H9 (cell line): ENCODE measurements around the gene PRRC2B. TPM values are rescaled to one million over a fixed set of nuclear protein-coding genes. Genes with fewer than 3 reads are reported as not detected.
"Not testable (repeated sequence)": the region's sequence is repeated elsewhere in the genome, so short reads cannot be mapped to it uniquely, and the experiment has no call there.

Source experiments
- DNase-seq: peaks from one replicate; pipeline ENCODE4 v3.0.0-alpha.2; 2017
- H2AFZ ChIP-seq: one replicate; pipeline ENCODE4 v1.6.1; 2013; ENCODE audit warnings: mild to moderate bottlenecking, low read length, control low read depth, moderate library complexity
- H2AK5ac ChIP-seq: 2 replicates; pipeline ENCODE4 v1.6.1; 2013; ENCODE audit warnings: low read length, control low read depth, mixed read lengths; ENCODE audit not compliant: insufficient read length
- H2BK120ac ChIP-seq: one replicate; pipeline ENCODE4 v1.6.1; 2013; ENCODE audit warnings: low read depth, mild to moderate bottlenecking, low read length, control low read depth, inconsistent platforms; ENCODE audit not compliant: poor library complexity, severe bottlenecking
- H2BK12ac ChIP-seq: 2 replicates; pipeline ENCODE4 v1.6.1; 2013; ENCODE audit warnings: low read length, control low read depth, mixed read lengths, low read depth; ENCODE audit not compliant: insufficient read length
- H2BK15ac ChIP-seq: 2 replicates; pipeline ENCODE4 v1.6.1; 2013; ENCODE audit warnings: low read depth, low read length, control low read depth
- H2BK20ac ChIP-seq: one replicate; pipeline ENCODE4 v1.6.1; 2013; ENCODE audit warnings: low read depth, mild to moderate bottlenecking, low read length, control low read depth, inconsistent platforms; ENCODE audit not compliant: poor library complexity, severe bottlenecking
- H2BK5ac ChIP-seq: 2 replicates; pipeline ENCODE4 v1.6.1; 2013; ENCODE audit warnings: low read length, control low read depth, mixed read lengths; ENCODE audit not compliant: insufficient read length
- H3K14ac ChIP-seq: 2 replicates; pipeline ENCODE4 v1.6.1; 2013; ENCODE audit warnings: low read length, control low read depth; ENCODE audit not compliant: insufficient read depth
- H3K18ac ChIP-seq: 2 replicates; pipeline ENCODE4 v1.6.1; 2013; ENCODE audit warnings: low read depth, mild to moderate bottlenecking, mixed read lengths, low read length, control low read depth; ENCODE audit not compliant: insufficient read length
- H3K23ac ChIP-seq: 2 replicates; pipeline ENCODE4 v1.6.1; 2013; ENCODE audit warnings: low read length, control low read depth, mixed read lengths, low read depth; ENCODE audit not compliant: insufficient read length
- H3K23me2 ChIP-seq: 2 replicates; pipeline ENCODE4 v1.6.1; 2013; ENCODE audit warnings: low read depth, mild to moderate bottlenecking, mixed read lengths, low read length, control low read depth; ENCODE audit not compliant: insufficient read length, poor library complexity, severe bottlenecking
- H3K27ac ChIP-seq: 2 replicates; pipeline ENCODE4 v1.5.1; 2013; ENCODE audit warnings: low read length, control low read depth, mixed read lengths, low read depth; ENCODE audit not compliant: insufficient read length
- H3K27me3 ChIP-seq: 2 replicates; pipeline ENCODE4 v1.6.1; 2013; ENCODE audit warnings: low read length, control low read depth, inconsistent platforms; ENCODE audit not compliant: insufficient read depth
- H3K4ac ChIP-seq: 2 replicates; pipeline ENCODE4 v1.6.1; 2013; ENCODE audit warnings: low read depth, mild to moderate bottlenecking, control low read depth, inconsistent platforms, low read length, moderate library complexity
- H3K4me1 ChIP-seq: 2 replicates; pipeline ENCODE4 v1.6.1; 2013; ENCODE audit warnings: low read length, control low read depth, inconsistent platforms; ENCODE audit not compliant: insufficient read depth
- H3K4me2 ChIP-seq: 2 replicates; pipeline ENCODE4 v1.6.1; 2013; ENCODE audit warnings: low read length, control low read depth, mixed read lengths; ENCODE audit not compliant: insufficient read length, insufficient read depth
- H3K56ac ChIP-seq: 2 replicates; pipeline ENCODE4 v1.6.1; 2013; ENCODE audit warnings: low read depth, mild to moderate bottlenecking, mixed read lengths, low read length, control low read depth; ENCODE audit not compliant: insufficient read length
- H3K79me1 ChIP-seq: 2 replicates; pipeline ENCODE4 v1.6.1; 2013; ENCODE audit warnings: low read depth, mild to moderate bottlenecking, moderate library complexity, low read length, control low read depth, inconsistent platforms; ENCODE audit not compliant: insufficient read depth, poor library complexity, severe bottlenecking
- H3K79me2 ChIP-seq: 2 replicates; pipeline ENCODE4 v1.6.1; 2013; ENCODE audit warnings: low read length, control low read depth, inconsistent platforms; ENCODE audit not compliant: insufficient read depth
- H3K9ac ChIP-seq: 2 replicates; pipeline ENCODE4 v1.6.1; 2013; ENCODE audit warnings: low read length, control low read depth, mixed read lengths; ENCODE audit not compliant: insufficient read length; ENCODE audit errors: extremely low read depth
- H3K9me3 ChIP-seq: one replicate; pipeline ENCODE4 v1.6.1; 2013; ENCODE audit warnings: low read depth, low read length, inconsistent platforms; ENCODE audit not compliant: control insufficient read depth
- H3T11ph ChIP-seq: one replicate; pipeline ENCODE4 v1.6.1; 2013; ENCODE audit warnings: mild to moderate bottlenecking, low read length, control low read depth, inconsistent platforms
- H4K20me1 ChIP-seq: one replicate; pipeline ENCODE4 v1.6.1; 2013; ENCODE audit not compliant: control insufficient read depth, insufficient read length, insufficient read depth
- H4K5ac ChIP-seq: 2 replicates; pipeline ENCODE4 v1.6.1; 2013; ENCODE audit warnings: low read depth, mild to moderate bottlenecking, mixed read lengths, low read length, control low read depth; ENCODE audit not compliant: insufficient read length
- H4K8ac ChIP-seq: replicated peaks from 2 replicates; pipeline ENCODE4 v1.6.1; 2013; ENCODE audit warnings: low read length, control low read depth, mixed read lengths, low read depth; ENCODE audit not compliant: insufficient read length
- H4K91ac ChIP-seq: 2 replicates; pipeline ENCODE4 v1.6.1; 2013; ENCODE audit warnings: low read depth, mild to moderate bottlenecking, moderate library complexity, mixed read lengths, low read length, control low read depth; ENCODE audit not compliant: insufficient read length
- H3K27ac Mint-ChIP-seq, 3 experiments: 2 replicates in 2 of 3; 3 replicates in 1 of 3; pipeline ENCODE4 v1.8.0; 2020 to 2021; ENCODE audit warnings: mixed read lengths in 3 of 3, mild to moderate bottlenecking in 1 of 3, moderate library complexity in 1 of 3
- H3K27me3 Mint-ChIP-seq: 2 replicates; pipeline ENCODE4 v1.8.0; 2021; ENCODE audit warnings: low read depth, mild to moderate bottlenecking, moderate library complexity, mixed read lengths
- H3K36me3 Mint-ChIP-seq, 3 experiments: 2 replicates in 2 of 3; 3 replicates in 1 of 3; pipeline ENCODE4 v1.8.0; 2020 to 2021; ENCODE audit warnings: low read depth in 3 of 3, mixed read lengths in 3 of 3; ENCODE audit not compliant: insufficient read depth in 1 of 3
- H3K4me1 Mint-ChIP-seq, 2 experiments: 2 replicates each; pipeline ENCODE4 v1.8.0; 2020; ENCODE audit warnings: mixed read lengths in 2 of 2
- H3K4me3 Mint-ChIP-seq, 2 experiments: 2 replicates in 1 of 2; 3 replicates in 1 of 2; pipeline ENCODE4 v1.8.0; 2020 to 2021; ENCODE audit warnings: mild to moderate bottlenecking in 2 of 2, mixed read lengths in 2 of 2, moderate library complexity in 1 of 2
- H3K9me3 Mint-ChIP-seq, 2 experiments: 2 replicates in 1 of 2; 3 replicates in 1 of 2; pipeline ENCODE4 v1.8.0; 2020; ENCODE audit warnings: mild to moderate bottlenecking in 2 of 2, mixed read lengths in 2 of 2, moderate library complexity in 1 of 2
- WGBS: extraction: QIAGEN DNeasy Blood & Tissue Kit; methylation state at CpG from one replicate; pipeline ENCODE4 v1.1.7; 2013; ENCODE audit warnings: missing lambda C conversion rate, low lambda C conversion rate, mixed read lengths; ENCODE audit not compliant: insufficient read length; ENCODE audit errors: extremely low coverage; 5-methylcytosine and 5-hydroxymethylcytosine counted together
- total RNA-seq: library from RNA; stranded (reverse); gene quantifications from 2 replicates; pipeline ENCODE4 v1.2.1, GENCODE V29; 2021
- TF ChIP-seq, protein P1 (sequence below): fragments of 200-600 bp; sonication (generic); conservative IDR thresholded peaks from 3 replicates; pipeline ENCODE4 v1.8.0; 2021; ENCODE audit warnings: antibody characterized with exemption, mild to moderate bottlenecking

The PRRC2B gene
- total RNA-seq, 1 experiment from 2014 or later: 251 TPM

DNA sequence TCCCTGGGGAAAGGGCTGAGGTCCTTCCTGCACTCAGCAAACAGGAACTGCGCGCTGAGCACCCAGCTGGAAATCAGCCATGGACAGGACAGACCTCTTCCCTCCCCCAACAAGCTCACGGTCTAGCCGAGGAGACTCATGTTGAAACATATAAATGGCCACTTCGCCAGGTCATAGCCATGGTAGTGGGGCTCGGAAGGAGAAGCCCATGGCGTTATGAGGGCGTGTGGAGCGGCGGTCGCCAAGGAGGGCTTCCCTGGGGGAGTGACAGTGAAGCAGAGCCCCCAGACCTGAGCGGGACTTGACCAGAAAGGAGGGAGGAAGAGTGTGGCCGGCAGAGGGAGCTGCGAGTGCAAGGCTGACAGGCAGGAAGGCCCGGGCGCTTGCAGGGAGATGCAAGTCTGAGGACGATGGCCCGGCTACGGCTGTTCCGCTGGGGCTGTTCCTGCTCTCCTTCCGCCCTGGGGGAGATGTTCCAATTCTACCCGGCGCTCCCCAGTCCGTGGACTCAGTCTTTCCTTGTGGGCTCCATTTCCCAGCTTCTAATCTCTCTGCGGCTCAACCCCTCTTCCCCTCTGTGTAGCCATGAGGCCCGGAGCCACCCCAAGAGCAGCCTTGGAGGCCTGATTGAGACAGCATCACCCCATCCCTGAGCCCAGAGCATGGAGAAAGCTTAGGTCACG, 43.9 kb upstream of the PRRC2B start:
- Histone ChIP-seq H2BK12ac (no peak overlapping the region), H3K9ac (no peak overlapping the region), H2AK5ac (no peak overlapping the region), H3K4me2 (peak overlapping the region; percentile 31), H3K4ac (no peak overlapping the region), H2BK5ac (no peak overlapping the region), H2BK20ac (no peak overlapping the region), H3K27me3 (no peaks in the 10 kb centered on the region), H3K56ac (no peak overlapping the region), H3K79me1 (no peaks in the 10 kb centered on the region), H3K18ac (peak overlapping the region; percentile 80), H3K23ac (no peak overlapping the region), H3T11ph (no peak overlapping the region), H3K79me2 (no peaks in the 10 kb centered on the region), H2BK120ac (no peak overlapping the region), H4K91ac (no peak overlapping the region), H2AFZ (no peak overlapping the region), H3K9me3 (no peaks in the 10 kb centered on the region), H4K5ac (no peak overlapping the region), H3K27ac (no peak overlapping the region), H3K14ac (peak overlapping the region; percentile 59), H3K23me2 (no peaks in the 10 kb centered on the region), H2BK15ac (no peak overlapping the region), H4K8ac (no peak overlapping the region), H4K20me1 (peaks cover 3% of the 10 kb centered on the region), H3K4me1 (no peaks in the 10 kb centered on the region)
- no peaks in the 10 kb centered on the region; a peak in 2 of 5 replicates for H3K9me3 Mint-ChIP-seq
- TF ChIP-seq, protein P1, sequence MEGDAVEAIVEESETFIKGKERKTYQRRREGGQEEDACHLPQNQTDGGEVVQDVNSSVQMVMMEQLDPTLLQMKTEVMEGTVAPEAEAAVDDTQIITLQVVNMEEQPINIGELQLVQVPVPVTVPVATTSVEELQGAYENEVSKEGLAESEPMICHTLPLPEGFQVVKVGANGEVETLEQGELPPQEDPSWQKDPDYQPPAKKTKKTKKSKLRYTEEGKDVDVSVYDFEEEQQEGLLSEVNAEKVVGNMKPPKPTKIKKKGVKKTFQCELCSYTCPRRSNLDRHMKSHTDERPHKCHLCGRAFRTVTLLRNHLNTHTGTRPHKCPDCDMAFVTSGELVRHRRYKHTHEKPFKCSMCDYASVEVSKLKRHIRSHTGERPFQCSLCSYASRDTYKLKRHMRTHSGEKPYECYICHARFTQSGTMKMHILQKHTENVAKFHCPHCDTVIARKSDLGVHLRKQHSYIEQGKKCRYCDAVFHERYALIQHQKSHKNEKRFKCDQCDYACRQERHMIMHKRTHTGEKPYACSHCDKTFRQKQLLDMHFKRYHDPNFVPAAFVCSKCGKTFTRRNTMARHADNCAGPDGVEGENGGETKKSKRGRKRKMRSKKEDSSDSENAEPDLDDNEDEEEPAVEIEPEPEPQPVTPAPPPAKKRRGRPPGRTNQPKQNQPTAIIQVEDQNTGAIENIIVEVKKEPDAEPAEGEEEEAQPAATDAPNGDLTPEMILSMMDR: peak; percentile 93
- peaks cover 11 to 15% of the 10 kb centered on the region in 2 experiments for H3K4me1 Mint-ChIP-seq
- WGBS: no CpG with 5 or more reads among the region's 27 CpGs
- peak overlapping the region in 2 of 3 experiments; percentile 90 to 92; a peak in 5 of 7 replicates for H3K27ac Mint-ChIP-seq
- peaks cover 9% of the 10 kb centered on the region for H3K27me3 Mint-ChIP-seq
- peak overlapping the region; percentile 61 to 85 for H3K4me3 Mint-ChIP-seq
- peak; percentile 95 for DNase-seq
- H3K36me3 Mint-ChIP-seq: peaks cover 0 to 3% (median 0%) of the 10 kb centered on the region in 3 experiments; a peak in 1 of 7 replicates

DNA sequence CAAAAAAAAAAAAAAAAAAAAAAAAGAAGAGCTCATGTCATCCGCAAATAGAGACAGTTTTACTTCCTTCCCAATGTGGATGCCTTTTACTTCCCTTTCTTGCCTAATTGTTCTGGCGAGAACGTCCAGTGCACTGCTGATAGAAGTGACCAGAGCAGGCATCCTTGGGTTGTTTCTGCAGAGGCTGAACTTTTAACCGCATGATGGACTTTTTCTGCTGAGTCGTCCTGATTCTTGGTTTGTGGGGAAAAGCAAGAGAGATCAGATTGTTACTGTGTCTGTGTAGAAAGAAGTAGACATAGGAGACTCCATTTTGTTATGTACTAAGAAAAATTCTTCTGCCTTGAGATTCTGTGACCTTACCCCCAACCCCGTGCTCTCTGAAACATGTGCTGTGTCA, 37.4 kb upstream of the PRRC2B start:
- not testable (repeated sequence) for H3K9me3 ChIP-seq, H4K91ac ChIP-seq, H3K79me2 ChIP-seq, H3K4me2 ChIP-seq, H3K14ac ChIP-seq, H3K4me1 ChIP-seq, H3K27ac ChIP-seq, H4K8ac ChIP-seq, DNase-seq, H3K27me3 ChIP-seq, H3K4ac ChIP-seq, H4K20me1 ChIP-seq, H3K9me3 Mint-ChIP-seq, H2AK5ac ChIP-seq, H3K9ac ChIP-seq, H3K36me3 Mint-ChIP-seq, H2BK120ac ChIP-seq, H2BK15ac ChIP-seq, H3K56ac ChIP-seq, H2AFZ ChIP-seq, H4K5ac ChIP-seq, H2BK12ac ChIP-seq, H2BK5ac ChIP-seq, H3K79me1 ChIP-seq, H2BK20ac ChIP-seq, H3K27me3 Mint-ChIP-seq, H3K23ac ChIP-seq, H3T11ph ChIP-seq, H3K23me2 ChIP-seq
- no CpG with 5 or more reads among the region's 6 CpGs for WGBS
- peaks cover 20 to 25% of the 10 kb centered on the region in 2 experiments for H3K4me1 Mint-ChIP-seq
- H3K18ac ChIP-seq: peak overlapping the region; percentile 45
- H3K4me3 Mint-ChIP-seq: peak overlapping the region in 1 of 2 experiments; percentile 2; a peak in 1 of 5 replicates
- peak overlapping the region in 2 of 3 experiments; percentile 88 to 97; a peak in 4 of 7 replicates for H3K27ac Mint-ChIP-seq
